ENCODE results near the gene USP48. TPM values are rescaled to one million over a fixed set of nuclear protein-coding genes. Genes with fewer than 3 reads are reported as not detected.

The USP48 gene
- total and polyA plus RNA-seq, 2 of the 8 experiments (the other 6 are each of a cell fraction or from before 2014, with no cell fraction given): 12.8 to 83.5 TPM

GRCh38 chr1:21705303-21705980, 77.5 kb downstream of the USP48 start (continued):
- TF ChIP-seq CTCF (IDR thresholded peaks at IDR 0.05; ENCODE audit: control extremely low read depth in 1 of 3, insufficient read depth in 1 of 3, low read depth in 1 of 3, low read length in 3 of 3) (no peak), NRF1 (IDR thresholded peaks at IDR 0.05; ENCODE audit: low read depth, low read length) (no peak), POU5F1 (IDR thresholded peaks at IDR 0.05; ENCODE audit: low read depth, low read length) (no peak), TCF12 (IDR thresholded peaks at IDR 0.05; ENCODE audit: low read depth, low read length) (no peak), KDM5A (IDR thresholded peaks at IDR 0.05; ENCODE audit: low read length) (no peak), HDAC2 (IDR thresholded peaks at IDR 0.05; ENCODE audit: borderline replicate concordance in 1 of 2, low read depth in 2 of 2, low read length in 2 of 2) (no peak), POLR2AphosphoS5 (IDR thresholded peaks at IDR 0.05; ENCODE audit: low read depth, low read length) (no peak), KDM4A (IDR thresholded peaks at IDR 0.05; ENCODE audit: low read depth, low read length, severe bottlenecking) (no peak), E2F6 (IDR thresholded peaks at IDR 0.05) (no peak)
